22Rv1 (cell line): Measurements from ENCODE around the gene HEMGN.

Experiments used
- CTCF ChIP-seq: fragments of 450-650 bp; IDR thresholded peaks from 2 replicates; pipeline ENCODE4 v1.5.1; 2017; ENCODE audit warnings: mild to moderate bottlenecking
- ZFX ChIP-seq: fragments of 450-650 bp; IDR thresholded peaks from 2 replicates; pipeline ENCODE4 v1.6.1; 2017; ENCODE audit warnings: antibody characterized with exemption, borderline replicate concordance

DNA sequence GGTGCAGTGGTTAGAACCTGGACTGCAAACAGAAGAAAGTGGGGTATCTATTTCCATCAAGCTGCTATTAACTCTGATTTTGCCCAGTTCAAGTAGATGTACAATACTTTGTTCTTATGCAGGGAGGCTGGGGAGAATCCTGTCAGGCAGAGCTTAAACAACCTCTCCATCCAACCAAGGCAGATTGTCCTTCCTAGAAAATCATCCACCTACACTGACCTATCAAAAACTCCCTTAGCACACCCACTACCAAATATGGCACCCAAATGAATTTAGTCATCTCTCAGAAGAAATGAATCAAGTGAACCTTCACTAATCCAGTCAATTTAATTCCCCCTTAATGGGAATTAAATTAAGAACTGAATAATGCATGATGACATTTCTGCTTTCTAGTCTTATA lies 18.4 kb upstream of the HEMGN start:
- TF ChIP-seq CTCF, result no peak
- TF ChIP-seq ZFX, result no peak
